ENCODE measurements around the gene MSMB. TPM values are rescaled to one million over a fixed set of nuclear protein-coding genes. Genes with fewer than 3 reads are reported as not detected.

The MSMB gene
- total RNA-seq, 1 donor from 2014 or later = 5.6 TPM

GRCh38 chr10:46080886-46081285 lies 34.8 kb upstream of the MSMB start:
- H3K27ac Mint-ChIP-seq = no peak overlapping the region
- no peak overlapping the region for H3K4me3 Mint-ChIP-seq
- no peaks in the 10 kb centered on the region for H3K36me3 Mint-ChIP-seq
- no peaks in the 10 kb centered on the region for H3K4me1 Mint-ChIP-seq (ENCODE audit: unreplicated experiment)
- no peak for TF ChIP-seq CTCF (conservative IDR thresholded peaks at IDR 0.05)
- DNase-seq (ENCODE audit: extremely low spot score, unreplicated experiment) = no peak
- peaks cover 3% of the 10 kb centered on the region for H3K27me3 Mint-ChIP-seq
- H3K9me3 Mint-ChIP-seq = no peaks in the 10 kb centered on the region

- no peaks in the 10 kb centered on the region for H3K4me1 Mint-ChIP-seq (ENCODE audit: unreplicated experiment)
- H3K27ac Mint-ChIP-seq = no peak overlapping the region
- DNase-seq (ENCODE audit: extremely low spot score, unreplicated experiment) = no peak
- H3K4me3 Mint-ChIP-seq = no peak overlapping the region
- TF ChIP-seq CTCF (conservative IDR thresholded peaks at IDR 0.05) = no peak
- H3K36me3 Mint-ChIP-seq = no peaks in the 10 kb centered on the region
- no peaks in the 10 kb centered on the region for H3K9me3 Mint-ChIP-seq
- H3K27me3 Mint-ChIP-seq = peaks cover 3% of the 10 kb centered on the region
Observed at GRCh38 chr10:46079831-46080585, 33.9 kb upstream of the MSMB start.

- H3K27me3 Mint-ChIP-seq = peaks cover 3% of the 10 kb centered on the region
- DNase-seq (ENCODE audit: extremely low spot score, unreplicated experiment) = no peak
- TF ChIP-seq CTCF (conservative IDR thresholded peaks at IDR 0.05) = no peak
- H3K27ac Mint-ChIP-seq = no peak overlapping the region
- H3K9me3 Mint-ChIP-seq = no peaks in the 10 kb centered on the region
- H3K4me3 Mint-ChIP-seq = no peak overlapping the region
- no peaks in the 10 kb centered on the region for H3K4me1 Mint-ChIP-seq (ENCODE audit: unreplicated experiment)
- no peaks in the 10 kb centered on the region for H3K36me3 Mint-ChIP-seq
Observed at GRCh38 chr10:46077731-46078413, 31.8 kb upstream of the MSMB start.

GRCh38 chr10:46077141-46077554 lies 31.1 kb upstream of the MSMB start:
- Mint-ChIP-seq H3K36me3 (no peaks in the 10 kb centered on the region), H3K4me1 (ENCODE audit: unreplicated experiment) (no peaks in the 10 kb centered on the region), H3K4me3 (no peak overlapping the region), H3K27me3 (peaks cover 3% of the 10 kb centered on the region), H3K9me3 (no peaks in the 10 kb centered on the region), H3K27ac (no peak overlapping the region)
- no peak for TF ChIP-seq CTCF (conservative IDR thresholded peaks at IDR 0.05)
- DNase-seq (ENCODE audit: extremely low spot score, unreplicated experiment) = no peak

- Mint-ChIP-seq H3K27me3 (peaks cover 3% of the 10 kb centered on the region), H3K36me3 (no peaks in the 10 kb centered on the region), H3K4me3 (no peak overlapping the region), H3K27ac (no peak overlapping the region), H3K9me3 (no peaks in the 10 kb centered on the region), H3K4me1 (ENCODE audit: unreplicated experiment) (no peaks in the 10 kb centered on the region)
- no peak for DNase-seq (ENCODE audit: extremely low spot score, unreplicated experiment)
- no peak for TF ChIP-seq CTCF (conservative IDR thresholded peaks at IDR 0.05)
Observed at GRCh38 chr10:46075869-46076268, 29.8 kb upstream of the MSMB start.

Measured in type B pancreatic cell (in vitro differentiated cells).